ENCODE data around the gene INF2. TPM values are rescaled to one million over a fixed set of nuclear protein-coding genes. Genes with fewer than 3 reads are reported as not detected.

INF2 gene
- polyA plus RNA-seq (2011; rRNA removed) (14.9 and 18.9 TPM in 2 replicates), polyA minus RNA-seq (2011; rRNA and poly(A)+ RNA removed) (12.1 and 16.1 TPM in 2 replicates)

DNA sequence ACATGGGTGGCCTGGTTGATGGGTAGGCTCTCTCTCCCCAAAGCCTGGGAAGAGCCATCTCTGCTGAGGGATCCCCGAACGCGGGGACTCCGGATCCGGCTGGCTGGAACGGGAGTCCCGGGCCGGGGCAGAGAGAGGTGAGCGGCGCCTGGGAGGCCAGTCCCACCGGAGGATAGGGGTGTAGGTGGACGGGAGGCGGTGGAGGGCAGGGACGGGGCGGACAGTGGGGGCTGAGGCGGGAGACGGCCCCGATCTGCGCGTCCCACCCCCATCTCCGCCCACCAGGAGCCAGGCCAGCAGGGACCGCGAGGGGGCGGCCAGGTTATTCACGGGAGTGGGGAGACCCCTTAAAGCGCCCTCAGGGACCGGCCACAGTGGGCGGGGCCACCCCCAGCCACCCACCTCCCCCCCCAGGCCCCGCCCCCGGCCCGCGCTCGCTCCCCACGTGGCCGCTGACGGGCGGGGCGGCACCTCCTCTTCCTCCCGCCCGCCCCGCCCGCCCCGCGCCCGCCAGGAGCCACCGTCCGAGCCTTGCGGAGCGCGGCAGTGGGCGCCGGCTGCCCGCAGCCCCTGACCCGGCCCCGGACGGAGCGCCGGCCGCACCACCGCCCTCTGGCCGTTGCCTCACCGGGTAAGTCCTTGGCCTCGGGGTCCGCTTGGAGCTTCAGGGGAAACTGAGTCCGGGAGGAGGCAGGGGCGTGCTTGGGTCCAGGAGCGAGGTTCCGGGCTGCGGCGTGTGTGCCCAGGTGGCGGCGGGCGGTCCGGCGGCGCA is at the start of gene INF2:
Gene INF2, plus strand, starts transcription at position 510 of the 772 bp plus-strand sequence. CDS start 11,748 bp downstream, outside the sequence.
- H3K4me3 ChIP-seq (ENCODE audit: low read depth, low read length): peak within 1 kb of the TSS; percentile 87
- TF ChIP-seq, protein P1, sequence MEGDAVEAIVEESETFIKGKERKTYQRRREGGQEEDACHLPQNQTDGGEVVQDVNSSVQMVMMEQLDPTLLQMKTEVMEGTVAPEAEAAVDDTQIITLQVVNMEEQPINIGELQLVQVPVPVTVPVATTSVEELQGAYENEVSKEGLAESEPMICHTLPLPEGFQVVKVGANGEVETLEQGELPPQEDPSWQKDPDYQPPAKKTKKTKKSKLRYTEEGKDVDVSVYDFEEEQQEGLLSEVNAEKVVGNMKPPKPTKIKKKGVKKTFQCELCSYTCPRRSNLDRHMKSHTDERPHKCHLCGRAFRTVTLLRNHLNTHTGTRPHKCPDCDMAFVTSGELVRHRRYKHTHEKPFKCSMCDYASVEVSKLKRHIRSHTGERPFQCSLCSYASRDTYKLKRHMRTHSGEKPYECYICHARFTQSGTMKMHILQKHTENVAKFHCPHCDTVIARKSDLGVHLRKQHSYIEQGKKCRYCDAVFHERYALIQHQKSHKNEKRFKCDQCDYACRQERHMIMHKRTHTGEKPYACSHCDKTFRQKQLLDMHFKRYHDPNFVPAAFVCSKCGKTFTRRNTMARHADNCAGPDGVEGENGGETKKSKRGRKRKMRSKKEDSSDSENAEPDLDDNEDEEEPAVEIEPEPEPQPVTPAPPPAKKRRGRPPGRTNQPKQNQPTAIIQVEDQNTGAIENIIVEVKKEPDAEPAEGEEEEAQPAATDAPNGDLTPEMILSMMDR (IDR thresholded peaks at IDR 0.05; ENCODE audit: low read depth, low read length): no peak
- H3K27me3 ChIP-seq (ENCODE audit: control insufficient read depth, insufficient read depth, low read length): no peaks in the 10 kb centered on the region
- CTCF ChIA-PET: interaction anchor here (1.0 to 2.0 kb wide), 3 partner anchors 8 to 35 kb away, joined by 4 to 6 read pairs (median 5); partner anchors contain the start of gene ADSS1
- H3K9me3 ChIP-seq (ENCODE audit: control insufficient read depth, insufficient read depth, low read length): peaks cover 3% of the 10 kb centered on the region
- no peak for DNase-seq (ENCODE audit: low read depth, low spot score)
- POLR2A ChIA-PET: interaction anchor here (1.5 kb wide), 1 partner anchor 11 kb away, joined by 4 read pairs; no protein-coding TSS in a partner anchor
- peak within 1 kb of the TSS; percentile 47 for H3K27ac ChIP-seq (ENCODE audit: low read depth, low read length)

DNA sequence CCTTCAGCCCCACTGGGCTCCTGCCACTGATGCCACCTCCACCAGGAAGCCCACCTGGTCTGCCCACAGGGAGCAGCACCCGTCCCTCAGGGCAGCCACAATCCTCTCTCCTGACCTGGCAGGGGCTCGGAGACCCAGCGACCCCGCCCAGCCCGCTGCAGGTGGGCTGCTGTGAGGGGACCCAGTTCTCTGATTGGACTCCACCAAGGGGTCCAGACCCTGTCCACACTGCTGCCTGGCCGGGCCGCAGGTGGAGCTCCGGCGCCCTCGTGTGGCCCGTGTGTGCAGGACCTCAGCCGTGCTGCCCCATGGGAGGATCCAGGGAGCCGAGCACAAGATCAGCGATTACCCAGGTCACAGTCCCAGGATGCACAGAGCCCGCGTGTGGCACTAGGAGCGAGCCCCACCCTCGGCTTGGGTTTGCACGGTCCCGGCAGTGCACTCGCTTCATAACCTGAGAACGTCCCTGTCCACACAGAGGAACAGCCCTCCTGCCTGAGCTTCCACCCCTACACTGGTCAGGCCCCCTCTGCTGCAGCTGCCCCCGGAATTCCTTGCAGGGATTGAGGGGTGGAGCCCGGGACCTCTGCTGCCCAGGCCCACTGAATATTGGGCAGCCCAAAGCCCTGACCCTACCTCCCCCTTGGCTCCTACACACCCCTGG is 49.4 kb upstream of the INF2 start:
- POLR2A ChIA-PET: interaction anchor here (0.6 kb wide), 1 partner anchor 29 kb away, joined by 4 read pairs; no protein-coding TSS in a partner anchor
- H3K27me3 ChIP-seq (ENCODE audit: control insufficient read depth, insufficient read depth, low read length): peaks cover 15% of the 10 kb centered on the region
- H3K27ac ChIP-seq (ENCODE audit: low read depth, low read length): no peak overlapping the region
- TF ChIP-seq, protein P1 (IDR thresholded peaks at IDR 0.05; ENCODE audit: low read depth, low read length): peak; percentile 88
- CTCF ChIA-PET: interaction anchor here (0.6 to 1.0 kb wide), 5 partner anchors 25 to 564 kb away, joined by 3 to 10 read pairs (median 3); no protein-coding TSS in a partner anchor
- DNase-seq (ENCODE audit: low read depth, low spot score): no peak
- H3K9me3 ChIP-seq (ENCODE audit: control insufficient read depth, insufficient read depth, low read length): no peaks in the 10 kb centered on the region
- H3K4me3 ChIP-seq (ENCODE audit: low read depth, low read length): no peak overlapping the region

GRCh38 chr14:104640681-104641080 is 48.7 kb upstream of the INF2 start:
- H3K27ac ChIP-seq (ENCODE audit: low read depth, low read length): no peak overlapping the region
- ChIA-PET POLR2A (no interaction called here), CTCF (interaction anchor here (0.7 to 1.0 kb wide), 4 partner anchors 25 to 565 kb away, joined by 3 to 10 read pairs (median 3); no protein-coding TSS in a partner anchor)
- DNase-seq (ENCODE audit: low read depth, low spot score): no peak
- peaks cover 6% of the 10 kb centered on the region for H3K9me3 ChIP-seq (ENCODE audit: control insufficient read depth, insufficient read depth, low read length)
- H3K27me3 ChIP-seq (ENCODE audit: control insufficient read depth, insufficient read depth, low read length): peaks cover 15% of the 10 kb centered on the region
- TF ChIP-seq, protein P1 (IDR thresholded peaks at IDR 0.05; ENCODE audit: low read depth, low read length): no peak
- no peak overlapping the region for H3K4me3 ChIP-seq (ENCODE audit: low read depth, low read length)

DNA sequence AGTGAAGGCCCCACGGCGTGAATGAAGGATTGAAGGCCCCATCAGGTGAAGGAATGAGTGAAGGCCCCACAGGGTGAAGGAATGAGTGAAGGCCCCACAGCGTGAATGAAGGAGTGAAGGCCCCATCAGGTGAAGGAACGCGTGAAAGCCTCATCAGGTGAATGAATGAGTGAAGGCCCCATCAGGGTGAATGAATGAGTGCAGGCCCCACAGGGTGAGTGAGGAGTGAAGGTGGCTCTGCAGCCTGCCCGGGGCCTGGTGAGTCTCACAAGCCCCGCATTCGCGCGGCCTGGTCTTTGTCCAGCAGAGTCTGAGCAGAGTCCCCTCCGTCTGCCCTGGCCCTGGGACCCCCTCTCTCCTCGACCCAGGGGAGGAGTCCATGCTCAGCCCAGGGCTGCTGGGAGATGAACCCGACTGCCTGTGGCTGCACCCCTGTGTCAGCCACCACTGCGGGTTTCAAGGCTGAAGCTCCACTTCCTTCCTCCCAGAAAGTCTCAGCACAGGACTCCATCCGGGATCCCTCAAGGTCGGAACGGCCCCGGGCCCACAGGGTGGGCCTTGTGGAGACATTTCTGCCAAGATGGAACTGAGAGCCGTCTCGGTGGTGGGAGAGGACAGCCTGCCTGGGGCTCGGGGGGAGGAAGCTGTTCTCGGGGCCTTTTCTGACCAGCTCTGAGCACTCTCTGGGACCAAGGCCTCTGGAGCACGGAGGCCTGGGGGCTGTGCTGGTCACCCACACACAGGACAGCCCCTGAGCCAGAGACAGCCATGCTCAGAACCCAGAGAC is 47.5 kb upstream of the INF2 start:
- TF ChIP-seq, protein P1 (IDR thresholded peaks at IDR 0.05; ENCODE audit: low read depth, low read length): no peak
- POLR2A ChIA-PET: no interaction called here
- DNase-seq (ENCODE audit: low read depth, low spot score): no peak
- CTCF ChIA-PET: no interaction called here
- peaks cover 20% of the 10 kb centered on the region for H3K27me3 ChIP-seq (ENCODE audit: control insufficient read depth, insufficient read depth, low read length)
- H3K9me3 ChIP-seq (ENCODE audit: control insufficient read depth, insufficient read depth, low read length): peaks cover 12% of the 10 kb centered on the region
- H3K4me3 ChIP-seq (ENCODE audit: low read depth, low read length): no peak overlapping the region
- H3K27ac ChIP-seq (ENCODE audit: low read depth, low read length): no peak overlapping the region
